Lower lobe of right lung (tissue), 2 donors: Measurements from ENCODE around the gene TIMM13. TPM values are rescaled to one million over a fixed set of nuclear protein-coding genes. Genes with fewer than 3 reads are reported as not detected.

ENCODE experiments used
- ATAC-seq, 2 donors: fragments of 200-7000 bp; cut with Tn5 transposase; one replicate each; pipeline ENCODE4 v1.9.1; 2020 to 2022; ENCODE audit warnings: mild to moderate bottlenecking in 2 of 2, moderate library complexity in 2 of 2
- DNase-seq: peaks from one replicate; pipeline ENCODE4 v3.0.0-alpha.2; 2020
- H3K27ac ChIP-seq: fragments of 200-600 bp; one replicate; pipeline ENCODE4 v1.8.0; 2022
- H3K27me3 ChIP-seq: fragments of 200-600 bp; one replicate; pipeline ENCODE4 v1.8.0; 2022; ENCODE audit warnings: low read depth
- H3K36me3 ChIP-seq: fragments of 200-600 bp; one replicate; pipeline ENCODE4 v1.8.0; 2022; ENCODE audit warnings: mild to moderate bottlenecking
- H3K4me1 ChIP-seq: fragments of 200-600 bp; one replicate; pipeline ENCODE4 v1.8.0; 2022
- H3K4me3 ChIP-seq: fragments of 200-600 bp; one replicate; pipeline ENCODE4 v1.8.0; 2022; ENCODE audit warnings: mild to moderate bottlenecking
- H3K9me3 ChIP-seq: fragments of 200-600 bp; one replicate; pipeline ENCODE4 v1.8.0; 2022
- CTCF ChIP-seq: fragments of 200-600 bp; IDR thresholded peaks from one replicate; pipeline ENCODE4 v1.8.0; 2022; ENCODE audit warnings: antibody characterized with exemption, mild to moderate bottlenecking
- intact Hi-C: fragments of 100-400 bp; cut with DNase I; formaldehyde crosslinking; loops from one replicate; pipeline ENCODE4 v1.11.0; 2022
- total RNA-seq: library from RNA; stranded (reverse); fragmentation: NEBNext Ultra II Directional; extraction: Animal tissue kit (Norgen Biotek cat#: 25700); gene quantifications from one replicate; pipeline ENCODE4 v1.2.1, GENCODE V29; 2021
- donor health status: DM: no; HTN: yes; CAD: no; lungs with severe emphysema.

TIMM13 gene
- total RNA-seq, 1 donor from 2014 or later: 53.3 TPM

- H3K27ac ChIP-seq: no peak overlapping the region
- intact Hi-C loops: no loop called here
- peaks cover 11% of the 10 kb centered on the region for H3K27me3 ChIP-seq
- no peak for TF ChIP-seq CTCF
- ATAC-seq (no peak), DNase-seq (no peak)
- no peaks in the 10 kb centered on the region for H3K4me1 ChIP-seq
- no peak overlapping the region for H3K4me3 ChIP-seq
- H3K36me3 ChIP-seq: no peaks in the 10 kb centered on the region
- H3K9me3 ChIP-seq: no peaks in the 10 kb centered on the region
These were observed 14.9 kb downstream of the TIMM13 start for GRCh38 chr19:2412449-2412848.

GRCh38 chr19:2411709-2412108 lies 15.7 kb downstream of the TIMM13 start:
- Histone ChIP-seq H3K9me3 (no peaks in the 10 kb centered on the region), H3K4me3 (no peak overlapping the region), H3K4me1 (no peaks in the 10 kb centered on the region), H3K36me3 (no peaks in the 10 kb centered on the region), H3K27ac (no peak overlapping the region), H3K27me3 (peaks cover 11% of the 10 kb centered on the region)
- DNase-seq: no peak
- no peak for TF ChIP-seq CTCF
- intact Hi-C loops: no loop called here
- ATAC-seq: no peak

GRCh38 chr19:2410023-2410422 lies 17.4 kb downstream of the TIMM13 start:
- intact Hi-C loops: no loop called here
- H3K36me3 ChIP-seq: no peaks in the 10 kb centered on the region
- no peak for ATAC-seq
- no peak overlapping the region for H3K4me3 ChIP-seq
- no peak overlapping the region for H3K27ac ChIP-seq
- no peak for DNase-seq
- H3K4me1 ChIP-seq: no peaks in the 10 kb centered on the region
- H3K9me3 ChIP-seq: no peaks in the 10 kb centered on the region
- TF ChIP-seq CTCF: no peak
- H3K27me3 ChIP-seq: peaks cover 11% of the 10 kb centered on the region

- peaks cover 11% of the 10 kb centered on the region for H3K27me3 ChIP-seq
- no peak overlapping the region for H3K4me3 ChIP-seq
- no peaks in the 10 kb centered on the region for H3K4me1 ChIP-seq
- H3K27ac ChIP-seq: no peak overlapping the region
- DNase-seq (no peak), ATAC-seq (no peak)
- no peaks in the 10 kb centered on the region for H3K9me3 ChIP-seq
- H3K36me3 ChIP-seq: no peaks in the 10 kb centered on the region
- intact Hi-C loops: no loop called here
- TF ChIP-seq CTCF: no peak
These were observed 18.0 kb downstream of the TIMM13 start for GRCh38 chr19:2409352-2409912.

GRCh38 chr19:2408247-2408646 lies 19.1 kb downstream of the TIMM13 start:
- Histone ChIP-seq H3K9me3 (no peaks in the 10 kb centered on the region), H3K27ac (no peak overlapping the region), H3K36me3 (no peaks in the 10 kb centered on the region), H3K4me1 (no peaks in the 10 kb centered on the region), H3K4me3 (no peak overlapping the region), H3K27me3 (peaks cover 11% of the 10 kb centered on the region)
- intact Hi-C loops: no loop called here
- DNase-seq (no peak), ATAC-seq (no peak)
- TF ChIP-seq CTCF: no peak

GRCh38 chr19:2399582-2399981 lies 27.8 kb downstream of the TIMM13 start:
- ATAC-seq (no peak), DNase-seq (no peak)
- TF ChIP-seq CTCF: no peak
- H3K27ac ChIP-seq: no peak overlapping the region
- no peaks in the 10 kb centered on the region for H3K27me3 ChIP-seq
- H3K9me3 ChIP-seq: no peaks in the 10 kb centered on the region
- H3K4me1 ChIP-seq: no peaks in the 10 kb centered on the region
- intact Hi-C loops: no loop called here
- no peak overlapping the region for H3K4me3 ChIP-seq
- H3K36me3 ChIP-seq: no peaks in the 10 kb centered on the region
